OCI-M2 (cell line): ENCODE data around the gene DISP1.
"Not testable (repeated sequence)": the region's sequence is repeated elsewhere in the genome, so short reads cannot be mapped to it uniquely, and the experiment has no call there.

Experiments used
- DNase-seq: peaks from one replicate; lab custom pipeline; 2025; ENCODE audit not compliant: unreplicated experiment; lab: John Stamatoyannopoulos, UW

DISP1 gene

GRCh38 chr1:222792744-222793143 lies 22.1 kb upstream of the DISP1 start:
- DNase-seq: no peak

- no peak for DNase-seq
These were observed 20.0 kb upstream of the DISP1 start for GRCh38 chr1:222794656-222795474.

- no peak for DNase-seq
These were observed 16.7 kb upstream of the DISP1 start for GRCh38 chr1:222798116-222798515.

- no peak for DNase-seq
These were observed 15.9 kb upstream of the DISP1 start for GRCh38 chr1:222798975-222799374.

- no peak for DNase-seq
These were observed 13.8 kb upstream of the DISP1 start for GRCh38 chr1:222801067-222801466.

- DNase-seq: no peak
These were observed 3.2 kb upstream of the DISP1 start for GRCh38 chr1:222811671-222812070.

GRCh38 chr1:222813866-222814535 lies 838 bp upstream of the DISP1 start:
- no peak for DNase-seq

GRCh38 chr1:222815440-222815765 lies 564 bp downstream of the DISP1 start:
- DNase-seq: no peak

- no peak for DNase-seq
These were observed 2.7 kb downstream of the DISP1 start for GRCh38 chr1:222817529-222817928.

- no peak for DNase-seq
These were observed 3.3 kb downstream of the DISP1 start for GRCh38 chr1:222818171-222818570.

GRCh38 chr1:222820171-222820712 lies 5.4 kb downstream of the DISP1 start:
- DNase-seq: no peak

- no peak for DNase-seq
These were observed 6.4 kb downstream of the DISP1 start for GRCh38 chr1:222821239-222821638.

GRCh38 chr1:222823695-222824094 lies 8.9 kb downstream of the DISP1 start:
- no peak for DNase-seq

GRCh38 chr1:222824641-222825040 lies 9.8 kb downstream of the DISP1 start:
- DNase-seq: no peak

GRCh38 chr1:222828939-222829338 lies 14.1 kb downstream of the DISP1 start:
- DNase-seq: no peak

GRCh38 chr1:222829868-222830267 lies 15.0 kb downstream of the DISP1 start:
- DNase-seq: no peak

- DNase-seq: no peak
These were observed 18.6 kb downstream of the DISP1 start for GRCh38 chr1:222833356-222833876.

- no peak for DNase-seq
These were observed 28.9 kb downstream of the DISP1 start for GRCh38 chr1:222843469-222844410.

- no peak for DNase-seq
These were observed 29.6 kb downstream of the DISP1 start for GRCh38 chr1:222844411-222844779.

- no peak for DNase-seq
These were observed 30.9 kb downstream of the DISP1 start for GRCh38 chr1:222845763-222846162.

- not testable (repeated sequence) for DNase-seq
These were observed 35.7 kb downstream of the DISP1 start for GRCh38 chr1:222850550-222850949.
